GM21515 (cell line): Measurements from ENCODE around the gene KRTAP2-1.
"Not testable (repeated sequence)": the region's sequence is repeated elsewhere in the genome, so short reads cannot be mapped to it uniquely, and the experiment has no call there.

Experiments
- ATAC-seq: cut with Tn5 transposase; IDR thresholded peaks from one replicate; pipeline ENCODE4 v1.9.1; 2021; ENCODE audit not compliant: unreplicated experiment

The KRTAP2-1 gene

GRCh38 chr17:41058741-41059140 lies 11.6 kb upstream of the KRTAP2-1 start:
- ATAC-seq = no peak

- no peak for ATAC-seq
Measured at GRCh38 chr17:41057547-41057946, 10.4 kb upstream of the KRTAP2-1 start.

DNA sequence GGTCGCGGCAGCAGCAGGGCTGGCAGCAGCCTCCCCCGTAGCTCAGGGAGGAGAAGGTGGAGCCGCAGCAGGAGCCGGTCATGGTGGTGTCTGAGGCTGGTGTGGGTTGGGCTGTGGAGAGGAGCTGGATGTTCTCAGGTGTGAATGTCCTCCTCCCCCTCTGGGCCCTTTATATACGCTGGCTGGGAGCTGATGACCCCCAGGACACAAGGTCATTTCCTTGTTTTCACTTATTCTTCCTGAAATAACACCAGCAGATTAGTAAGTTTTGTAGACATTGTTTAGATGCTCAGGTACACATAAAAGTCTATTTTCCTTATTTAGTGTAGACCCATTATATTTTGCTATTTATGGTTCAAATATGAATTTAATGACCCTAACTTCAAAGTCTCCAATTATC lies 8.0 kb upstream of the KRTAP2-1 start, which contains the start of gene KRTAP2-2:
Gene KRTAP2-2, minus strand, starts transcription at position 101 of the 400 bp plus-strand sequence. Its CDS starts 19 bp downstream, at position 82.
- not testable (repeated sequence) for ATAC-seq

- ATAC-seq = not testable (repeated sequence)
Measured at GRCh38 chr17:41054556-41054955, 7.4 kb upstream of the KRTAP2-1 start.

DNA sequence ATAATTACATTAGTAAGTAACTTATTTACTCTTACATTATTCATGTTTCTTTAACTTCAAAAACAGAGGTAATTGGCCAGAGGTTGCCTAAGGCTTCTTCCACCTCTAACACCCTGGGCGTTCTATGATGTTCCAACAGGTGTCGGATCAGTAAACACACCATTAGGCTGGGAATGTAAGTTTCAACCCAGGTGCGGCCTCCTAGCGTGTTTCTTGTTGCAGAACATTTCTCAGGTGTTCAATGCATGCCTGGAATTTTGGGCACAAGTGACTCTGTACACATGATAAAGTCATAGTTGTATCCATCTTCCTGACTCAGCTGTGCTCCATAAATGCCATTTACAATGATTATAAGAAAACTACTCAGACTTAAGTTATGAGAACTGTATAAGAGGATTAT lies 6.9 kb upstream of the KRTAP2-1 start:
- ATAC-seq = no peak

- no peak for ATAC-seq
Measured at GRCh38 chr17:41052566-41052965, 5.5 kb upstream of the KRTAP2-1 start.

DNA sequence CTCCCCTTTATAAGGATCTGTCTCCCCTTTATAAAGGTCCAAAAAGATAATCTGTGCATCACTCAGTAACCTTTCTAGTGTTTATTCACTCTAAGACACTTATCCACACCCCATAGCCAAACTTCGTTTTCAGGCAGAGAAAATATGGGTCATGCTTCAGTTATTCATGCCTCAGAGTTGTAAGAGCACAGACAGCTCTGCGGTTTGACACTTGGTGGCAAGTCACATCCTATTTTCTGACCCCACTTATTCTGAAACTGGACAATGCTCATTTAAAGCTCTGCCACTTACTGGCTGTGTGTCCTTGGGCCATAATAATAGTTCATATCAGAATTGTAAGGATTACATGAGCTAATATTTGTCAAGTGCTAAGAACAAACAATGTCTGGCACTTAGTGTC lies 2.0 kb upstream of the KRTAP2-1 start:
- ATAC-seq = no peak

DNA sequence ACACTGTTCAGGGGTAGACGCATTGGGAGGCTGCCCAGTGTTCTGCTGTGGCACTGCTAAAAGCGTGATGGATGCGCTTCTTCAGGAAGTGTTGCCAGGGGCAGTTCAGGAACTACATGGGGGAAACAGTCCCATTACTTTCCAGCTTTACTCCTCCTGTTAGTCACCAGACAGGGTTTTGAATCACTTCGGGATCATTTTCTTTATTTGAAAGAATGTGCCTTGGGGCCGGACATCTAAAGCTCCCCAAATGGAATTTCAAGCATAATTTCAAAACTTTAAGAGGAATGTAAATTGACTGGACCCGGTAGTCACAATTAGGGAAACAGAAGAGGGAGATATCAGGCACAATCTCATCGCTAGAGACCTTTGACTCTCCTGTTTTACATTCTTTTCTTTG lies 1.3 kb upstream of the KRTAP2-1 start:
- ATAC-seq = no peak

DNA sequence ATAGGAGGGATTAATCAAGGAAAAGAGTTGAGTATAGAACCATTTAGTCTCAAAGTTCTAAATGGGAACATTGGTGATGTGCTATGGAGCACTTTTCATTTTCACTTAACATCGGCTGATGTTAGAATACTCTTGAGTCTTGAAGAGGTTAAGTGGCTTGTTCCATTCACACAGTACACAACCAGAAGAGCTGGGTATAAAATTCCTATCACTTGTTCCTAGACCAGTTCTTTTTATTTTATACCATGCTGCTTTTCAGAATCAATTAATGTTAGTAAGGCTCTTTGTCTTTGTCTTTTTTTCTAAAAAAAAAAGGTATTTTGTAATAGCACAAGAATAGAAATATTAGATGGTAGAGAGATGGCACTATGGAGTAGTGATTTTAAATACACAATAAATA lies 4.2 kb downstream of the KRTAP2-1 start:
- ATAC-seq = no peak

GRCh38 chr17:41040783-41041571 lies 6.1 kb downstream of the KRTAP2-1 start, which contains the start of gene KRTAP1-1:
TSS of gene KRTAP1-1 (minus strand) at chr17:41041450. CDS start at chr17:41041397, 53 bp downstream.
- ATAC-seq = not testable (repeated sequence)

DNA sequence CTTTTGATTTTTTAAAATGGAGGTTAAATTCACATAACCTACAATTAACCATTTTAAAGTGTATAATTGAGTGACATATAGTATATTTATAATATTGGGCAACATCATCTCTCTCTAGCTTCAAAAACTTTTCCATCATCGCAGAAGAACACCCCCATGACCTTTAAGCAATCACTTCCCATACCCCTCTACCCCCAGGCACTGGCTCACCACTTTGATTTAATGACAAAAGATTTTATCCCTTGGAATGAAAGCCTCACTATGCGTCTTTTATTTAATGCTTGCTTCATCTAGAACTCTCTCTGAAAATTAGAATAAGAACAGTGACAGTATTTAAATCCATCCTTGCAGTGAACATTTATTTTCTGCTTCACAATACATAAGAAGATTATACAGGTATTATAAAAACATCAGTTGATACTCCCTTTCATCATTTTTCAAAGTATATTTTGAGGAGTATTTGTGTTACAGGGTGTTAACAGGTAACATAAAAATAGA lies 9.2 kb downstream of the KRTAP2-1 start:
- no peak for ATAC-seq

DNA sequence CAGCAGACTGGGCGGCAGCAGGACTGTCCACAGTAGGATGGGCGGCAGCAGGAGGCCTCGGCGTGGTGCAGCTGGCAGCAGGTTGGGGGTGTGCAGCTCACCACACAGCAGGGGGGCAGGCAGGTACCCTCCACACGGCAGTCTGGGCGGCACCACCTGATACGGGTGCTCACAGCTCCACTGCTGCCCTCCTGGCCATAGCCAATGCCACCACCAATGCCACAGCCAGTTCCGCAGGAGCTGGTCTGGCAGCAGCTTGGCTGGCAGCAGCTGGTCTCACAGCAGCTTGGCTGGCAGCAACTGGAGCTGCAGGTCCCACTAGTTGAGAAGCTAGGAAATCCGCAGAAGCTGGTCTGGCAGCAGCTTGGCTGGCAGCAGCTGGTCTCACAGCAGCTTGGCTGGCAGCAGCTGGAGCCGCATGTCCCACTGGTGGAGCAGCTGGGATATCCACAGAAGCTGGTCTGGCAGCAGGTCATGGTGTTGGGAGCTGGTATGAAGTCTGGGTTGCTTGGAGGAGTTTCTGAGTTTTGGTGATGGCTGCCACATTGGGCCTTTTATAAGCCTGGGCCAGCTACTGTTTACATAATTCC lies 12.7 kb downstream of the KRTAP2-1 start, which contains the start of gene KRTAP1-3:
Gene KRTAP1-3, minus strand, starts transcription at position 529 of the 590 bp plus-strand sequence. Its CDS starts 53 bp downstream, at position 476.
- ATAC-seq = not testable (repeated sequence)

DNA sequence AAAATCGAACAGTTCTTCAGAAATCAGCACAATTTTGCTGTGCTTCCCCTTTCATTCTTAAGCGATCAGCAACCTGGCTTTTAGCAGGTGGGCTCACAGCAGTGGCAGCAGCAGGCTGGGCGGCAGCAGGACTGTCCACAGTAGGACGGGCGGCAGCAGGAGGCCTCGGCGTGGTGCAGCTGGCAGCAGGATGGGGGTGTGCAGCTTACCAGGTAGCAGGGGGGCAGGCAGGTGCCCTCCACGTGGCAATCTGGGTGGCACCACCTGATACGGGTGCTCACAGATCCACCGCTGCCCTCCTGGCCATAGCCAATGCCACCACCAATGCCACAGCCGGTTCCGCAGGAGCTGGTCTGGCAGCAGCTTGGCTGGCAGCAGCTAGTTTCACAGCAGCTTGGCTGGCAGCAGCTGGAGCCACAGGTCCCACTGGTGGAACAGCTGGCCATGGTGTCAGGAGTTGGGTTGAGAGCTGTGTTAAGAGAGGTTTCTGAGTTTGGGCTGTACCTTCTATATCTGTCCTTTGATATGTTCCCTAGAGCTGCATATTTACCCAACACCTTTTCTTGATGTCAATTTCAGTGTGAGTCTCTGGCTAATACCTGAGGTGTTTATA lies 17.4 kb downstream of the KRTAP2-1 start, which contains the start of gene KRTAP1-4:
Gene KRTAP1-4, minus strand, starts transcription at position 563 of the 613 bp plus-strand sequence. Its CDS starts 117 bp downstream, at position 446.
- ATAC-seq = no peak

- ATAC-seq = no peak
Measured at GRCh38 chr17:41026715-41027471, 20.2 kb downstream of the KRTAP2-1 start, which contains the start of gene KRTAP1-5. TSS of gene KRTAP1-5 (minus strand) at chr17:41027208. CDS start at chr17:41027155, 53 bp downstream.

DNA sequence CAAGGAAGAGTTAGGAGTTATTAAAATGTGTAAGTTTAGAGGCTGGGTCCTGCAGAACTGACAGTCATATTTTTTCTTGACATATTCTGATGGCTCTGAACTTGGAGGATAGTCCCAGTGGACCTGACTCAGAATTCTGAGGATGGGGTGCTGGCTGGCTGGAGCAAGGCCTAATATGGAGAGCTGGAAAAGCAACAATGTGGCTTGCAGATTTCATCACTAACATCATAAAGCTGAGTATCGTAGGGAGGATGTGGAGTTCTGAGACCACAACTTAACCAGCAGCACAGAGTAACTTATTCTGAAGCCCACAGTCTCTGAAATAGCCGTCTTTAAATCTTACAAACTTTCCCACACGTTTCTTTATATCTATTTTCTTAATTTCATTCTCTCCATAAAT lies 22.4 kb downstream of the KRTAP2-1 start:
- no peak for ATAC-seq

DNA sequence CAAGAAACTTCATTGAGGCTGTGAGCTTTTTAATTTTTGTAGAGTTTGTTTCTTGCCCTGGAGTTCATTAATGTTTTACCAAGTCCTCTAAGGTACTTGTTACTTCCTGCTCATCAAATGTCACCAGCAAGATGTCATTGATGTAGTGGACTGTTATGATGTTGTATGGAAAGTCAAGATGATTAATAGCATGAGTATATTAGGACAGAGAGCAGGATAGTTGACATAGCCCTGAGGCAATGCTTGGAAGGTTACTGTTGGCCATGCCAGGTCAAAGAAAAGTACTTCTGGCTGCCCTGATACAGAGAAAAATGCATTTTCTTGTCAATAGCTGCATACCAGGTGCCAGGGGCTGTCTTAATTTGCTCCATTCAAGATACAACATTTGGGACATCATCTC lies 26.8 kb downstream of the KRTAP2-1 start:
- no peak for ATAC-seq

DNA sequence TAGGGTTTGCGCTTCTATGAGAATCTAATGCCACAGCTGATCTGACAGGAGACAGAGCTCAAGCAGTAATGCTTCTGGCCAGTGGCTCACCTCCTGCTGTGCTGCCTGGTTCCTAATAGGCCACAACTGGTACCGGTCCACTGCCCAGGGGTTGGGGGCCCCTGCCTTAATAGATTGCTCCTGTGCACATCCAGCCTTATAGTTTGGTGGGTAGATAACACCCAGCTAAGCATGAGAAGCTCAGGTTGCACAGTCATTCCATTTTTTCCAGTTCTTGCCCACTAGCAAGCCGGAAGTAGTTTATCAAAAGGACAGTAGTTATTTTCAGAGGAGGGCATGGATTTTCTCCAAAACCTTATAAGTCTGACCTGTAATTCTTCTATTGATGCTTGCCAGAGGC lies 27.7 kb downstream of the KRTAP2-1 start:
- ATAC-seq = no peak

- no peak for ATAC-seq
Measured at GRCh38 chr17:41018541-41018940, 28.6 kb downstream of the KRTAP2-1 start.

GRCh38 chr17:41016578-41017215 lies 30.4 kb downstream of the KRTAP2-1 start:
- no peak for ATAC-seq

GRCh38 chr17:41015454-41015853 lies 31.7 kb downstream of the KRTAP2-1 start:
- ATAC-seq = no peak
